ENCODE measurements around the gene PFDN2.

PFDN2 gene

DNA sequence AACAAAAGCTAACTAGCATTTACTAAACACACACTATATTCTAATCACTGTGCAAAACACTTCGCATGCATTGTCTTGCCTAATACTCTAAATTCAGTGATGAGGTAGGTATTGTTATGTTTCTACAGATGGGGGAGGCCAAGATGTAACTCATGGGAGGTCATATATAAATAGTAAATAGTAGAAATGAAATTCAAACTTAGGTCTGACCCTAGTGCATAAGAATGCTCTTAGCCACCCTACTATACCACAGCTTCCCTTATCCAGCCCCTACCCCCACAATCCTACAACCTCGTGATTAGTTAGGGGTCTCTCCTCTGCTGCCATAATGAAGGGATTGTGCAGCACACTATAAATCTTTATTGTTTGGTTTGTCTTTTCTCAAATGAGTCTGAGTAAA is 3.3 kb downstream of the PFDN2 start:
- in situ Hi-C loops (cut with HindIII; ENCODE audit: low pct_unique_long_range_greater_than_20kb, low sequenced_read_pairs) = no loop called here
- TF ChIP-seq JUND (IDR thresholded peaks at IDR 0.05; ENCODE audit: low read depth) = no peak
- no peak for DNase-seq (ENCODE audit: low read depth in 1 of 2, low spot score in 1 of 2)

- TF ChIP-seq JUND (IDR thresholded peaks at IDR 0.05; ENCODE audit: low read depth) = no peak
- DNase-seq (ENCODE audit: low read depth in 1 of 2, low spot score in 1 of 2) = no peak
- in situ Hi-C loops (cut with HindIII; ENCODE audit: low pct_unique_long_range_greater_than_20kb, low sequenced_read_pairs) = no loop called here
Measured at GRCh38 chr1:161113915-161114314, 3.9 kb downstream of the PFDN2 start.

GRCh38 chr1:161111527-161111926 is 6.3 kb downstream of the PFDN2 start:
- in situ Hi-C loops (cut with HindIII; ENCODE audit: low pct_unique_long_range_greater_than_20kb, low sequenced_read_pairs) = no loop called here
- no peak for TF ChIP-seq JUND (IDR thresholded peaks at IDR 0.05; ENCODE audit: low read depth)
- DNase-seq (ENCODE audit: low read depth in 1 of 2, low spot score in 1 of 2) = no peak

- in situ Hi-C loops (cut with HindIII; ENCODE audit: low pct_unique_long_range_greater_than_20kb, low sequenced_read_pairs) = no loop called here
- TF ChIP-seq JUND (IDR thresholded peaks at IDR 0.05; ENCODE audit: low read depth) = no peak
- DNase-seq (ENCODE audit: low read depth in 1 of 2, low spot score in 1 of 2) = no peak
Measured at GRCh38 chr1:161111117-161111516, 6.7 kb downstream of the PFDN2 start.

DNA sequence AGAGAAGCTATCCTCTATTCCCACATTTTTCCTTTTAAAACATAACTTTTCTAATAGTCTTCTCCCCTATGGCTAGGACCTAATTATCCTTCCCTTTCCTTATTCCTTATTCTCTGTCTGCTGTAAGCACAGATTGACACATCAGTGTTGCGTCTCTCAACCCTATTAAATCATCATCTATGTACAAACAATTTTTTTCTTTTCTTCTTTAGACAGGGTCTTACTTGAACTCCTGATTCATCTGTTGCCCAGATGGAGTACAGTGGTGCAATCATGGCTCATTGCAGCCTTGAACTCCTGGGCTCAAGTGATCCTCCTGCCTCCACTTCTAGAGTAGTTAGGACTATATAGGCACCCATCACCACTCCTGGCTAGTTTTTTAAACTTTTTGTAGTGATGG is 11.4 kb downstream of the PFDN2 start:
- DNase-seq (ENCODE audit: low read depth in 1 of 2, low spot score in 1 of 2) = no peak

GRCh38 chr1:161100556-161100955 is 17.3 kb downstream of the PFDN2 start:
- DNase-seq (ENCODE audit: low read depth in 1 of 2, low spot score in 1 of 2) = no peak
- TF ChIP-seq JUND (IDR thresholded peaks at IDR 0.05; ENCODE audit: low read depth) = no peak
- in situ Hi-C loops (cut with HindIII; ENCODE audit: low pct_unique_long_range_greater_than_20kb, low sequenced_read_pairs) = no loop called here

More for the DNA sequence above, 11.4 kb downstream of the PFDN2 start:
- in situ Hi-C loops (cut with HindIII; ENCODE audit: low pct_unique_long_range_greater_than_20kb, low sequenced_read_pairs) = no loop called here
- no peak for TF ChIP-seq JUND (IDR thresholded peaks at IDR 0.05; ENCODE audit: low read depth)

DNA sequence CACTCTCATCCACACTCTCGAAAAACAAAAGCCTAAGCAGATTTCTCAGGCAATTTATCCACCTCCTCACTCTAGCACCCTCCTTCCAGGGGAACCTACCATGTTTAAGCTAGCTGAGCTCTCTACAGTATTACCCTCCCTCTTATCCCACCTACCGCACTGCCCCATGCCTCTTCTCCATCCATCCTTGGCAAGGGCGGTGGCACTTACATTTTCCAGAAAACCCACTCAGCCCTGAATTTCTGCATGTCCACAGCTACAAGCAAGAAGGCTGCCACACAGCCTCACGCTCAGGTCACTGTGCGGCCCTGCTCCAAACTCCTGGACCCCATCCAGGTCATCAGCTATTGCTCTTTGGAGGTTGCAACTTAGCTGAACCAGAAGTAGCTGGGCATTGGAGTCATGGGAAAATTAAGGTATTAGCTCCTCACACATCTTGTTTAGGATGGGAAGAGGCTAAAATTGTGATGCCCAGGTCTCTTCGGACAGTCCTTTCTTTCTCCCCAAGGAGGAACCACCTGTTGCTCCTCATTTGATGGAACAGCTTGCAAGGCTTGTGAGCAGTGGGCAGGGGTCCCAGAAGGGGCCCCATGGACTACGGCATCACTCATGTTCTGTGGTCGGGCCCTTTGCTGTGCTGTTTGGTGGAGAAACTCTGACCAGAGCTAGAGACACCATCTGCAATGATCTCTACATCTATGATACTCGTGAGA is 18.6 kb downstream of the PFDN2 start:
- in situ Hi-C loops (cut with HindIII; ENCODE audit: low pct_unique_long_range_greater_than_20kb, low sequenced_read_pairs) = no loop called here
- DNase-seq (ENCODE audit: low read depth in 1 of 2, low spot score in 1 of 2) = no peak
- no peak for TF ChIP-seq JUND (IDR thresholded peaks at IDR 0.05; ENCODE audit: low read depth)

- DNase-seq (ENCODE audit: low read depth in 1 of 2, low spot score in 1 of 2) = peak; percentile 95
- in situ Hi-C loops (cut with HindIII; ENCODE audit: low pct_unique_long_range_greater_than_20kb, low sequenced_read_pairs) = no loop called here
- no peak for TF ChIP-seq JUND (IDR thresholded peaks at IDR 0.05; ENCODE audit: low read depth)
Measured at GRCh38 chr1:161098210-161099068, 19.4 kb downstream of the PFDN2 start, which contains the start of gene KLHDC9. KLHDC9 (plus strand) TSS chr1:161098361; CDS start chr1:161098536, 175 bp downstream.

GRCh38 chr1:161096530-161096929 is 21.3 kb downstream of the PFDN2 start:
- TF ChIP-seq JUND (IDR thresholded peaks at IDR 0.05; ENCODE audit: low read depth) = no peak
- in situ Hi-C loops (cut with HindIII; ENCODE audit: low pct_unique_long_range_greater_than_20kb, low sequenced_read_pairs) = no loop called here
- no peak for DNase-seq (ENCODE audit: low read depth in 1 of 2, low spot score in 1 of 2)

DNA sequence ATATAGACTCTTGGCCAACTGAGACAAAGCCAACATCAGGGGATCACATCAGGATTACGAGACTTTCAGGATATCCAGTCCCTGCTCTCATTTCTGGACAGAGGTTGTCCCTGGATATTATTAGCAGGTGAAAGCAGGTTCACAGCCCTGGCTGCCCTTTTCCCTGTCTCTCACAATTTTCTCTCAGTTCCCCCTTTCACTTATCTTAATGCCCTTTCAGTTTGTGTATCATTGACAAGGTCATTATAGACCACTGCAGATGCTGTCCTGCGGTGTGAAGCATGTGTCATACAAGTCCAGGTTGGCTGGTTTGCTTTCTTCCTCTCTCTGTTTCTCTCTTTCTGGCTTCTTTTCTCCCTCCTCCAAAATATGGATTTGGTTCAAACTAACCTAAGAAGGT is 21.8 kb downstream of the PFDN2 start:
- TF ChIP-seq JUND (IDR thresholded peaks at IDR 0.05; ENCODE audit: low read depth) = no peak
- in situ Hi-C loops (cut with HindIII; ENCODE audit: low pct_unique_long_range_greater_than_20kb, low sequenced_read_pairs) = no loop called here
- DNase-seq (ENCODE audit: low read depth in 1 of 2, low spot score in 1 of 2) = no peak

GRCh38 chr1:161095230-161095629 is 22.6 kb downstream of the PFDN2 start:
- in situ Hi-C loops (cut with HindIII; ENCODE audit: low pct_unique_long_range_greater_than_20kb, low sequenced_read_pairs) = no loop called here
- TF ChIP-seq JUND (IDR thresholded peaks at IDR 0.05; ENCODE audit: low read depth) = no peak
- DNase-seq (ENCODE audit: low read depth in 1 of 2, low spot score in 1 of 2) = no peak

- DNase-seq (ENCODE audit: low read depth in 1 of 2, low spot score in 1 of 2) = no peak
- in situ Hi-C loops (cut with HindIII; ENCODE audit: low pct_unique_long_range_greater_than_20kb, low sequenced_read_pairs) = no loop called here
- TF ChIP-seq JUND (IDR thresholded peaks at IDR 0.05; ENCODE audit: low read depth) = no peak
Measured at GRCh38 chr1:161094481-161094880, 23.4 kb downstream of the PFDN2 start.

- in situ Hi-C loops (cut with HindIII; ENCODE audit: low pct_unique_long_range_greater_than_20kb, low sequenced_read_pairs) = no loop called here
- peak; percentile 55 to 86 for DNase-seq (ENCODE audit: low read depth in 1 of 2, low spot score in 1 of 2)
- no peak for TF ChIP-seq JUND (IDR thresholded peaks at IDR 0.05; ENCODE audit: low read depth)
Measured at GRCh38 chr1:161092621-161093028, 25.2 kb downstream of the PFDN2 start.
